SH-SY5Y (cell line): ENCODE measurements around the gene ADNP2.

Experiments used
- GATA2 ChIP-seq: IDR thresholded peaks from 2 replicates; pipeline ENCODE4 v1.6.1; 2011; ENCODE audit warnings: mild to moderate bottlenecking, low read depth, low read length
- GATA3 ChIP-seq: IDR thresholded peaks from 2 replicates; pipeline ENCODE4 v1.6.1; 2011; ENCODE audit warnings: low read depth, mild to moderate bottlenecking, low read length, moderate library complexity

ADNP2 gene

DNA sequence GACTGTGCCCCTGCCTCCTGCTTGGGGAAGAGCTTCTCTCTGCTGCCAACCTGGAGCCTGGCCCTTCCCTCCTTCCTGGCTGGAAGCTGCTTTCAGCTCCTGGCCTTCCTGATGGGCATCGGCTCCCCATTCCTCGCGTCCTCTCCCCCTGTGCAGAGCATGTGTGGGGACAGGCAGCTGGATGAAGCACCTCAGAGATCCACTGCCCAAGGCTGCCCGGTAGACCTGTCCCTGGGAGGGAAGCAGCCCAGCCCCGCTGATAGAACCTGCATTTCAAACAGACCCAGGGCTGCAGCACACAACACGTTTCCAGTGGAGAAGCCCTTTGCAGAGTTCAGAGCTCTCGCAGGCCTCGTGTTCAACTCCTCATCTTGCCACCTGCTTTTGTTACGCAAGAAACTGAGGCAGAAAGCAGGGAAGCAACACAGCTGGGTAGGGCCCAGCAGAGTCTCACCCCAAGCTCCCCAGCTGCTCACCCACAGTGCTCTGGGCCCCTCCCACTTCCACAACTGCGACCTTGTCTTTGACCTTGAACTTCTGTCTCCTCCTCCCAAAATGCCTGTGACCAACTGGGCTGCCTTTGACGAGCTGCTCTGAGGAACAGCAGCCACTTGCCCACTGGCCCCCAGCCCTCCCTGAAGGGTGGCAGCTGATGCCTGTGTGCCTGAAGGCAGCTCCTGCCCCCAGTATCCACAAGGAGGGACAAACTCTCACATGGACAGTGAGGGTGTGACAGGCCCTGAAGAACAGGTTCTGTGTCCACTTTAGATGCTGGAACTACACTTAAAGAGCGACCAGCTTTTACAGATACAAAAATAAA, 72.8 kb downstream of the ADNP2 start:
- TF ChIP-seq GATA3 = no peak
- TF ChIP-seq GATA2 = no peak

DNA sequence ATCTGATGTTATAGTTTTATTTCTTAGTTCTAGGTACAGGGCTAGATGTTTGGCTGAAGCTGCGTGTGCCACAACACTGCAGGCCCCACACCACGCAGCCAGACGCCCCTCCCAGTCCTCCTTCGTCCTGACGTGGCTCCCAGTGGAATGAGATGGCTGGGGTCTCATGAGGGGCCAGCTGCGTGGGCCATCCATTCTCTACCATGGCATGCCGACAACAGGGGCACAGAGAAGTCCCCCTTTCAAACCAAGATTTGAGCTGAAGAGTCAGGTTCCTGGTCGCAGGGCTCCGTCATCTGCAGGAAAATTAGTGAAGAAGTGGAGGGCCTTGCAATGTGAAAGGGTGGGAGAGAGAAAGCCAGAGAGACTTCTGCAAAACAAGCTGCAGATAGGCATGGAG, 73.8 kb downstream of the ADNP2 start:
- TF ChIP-seq GATA3 (no peak), GATA2 (no peak)

DNA sequence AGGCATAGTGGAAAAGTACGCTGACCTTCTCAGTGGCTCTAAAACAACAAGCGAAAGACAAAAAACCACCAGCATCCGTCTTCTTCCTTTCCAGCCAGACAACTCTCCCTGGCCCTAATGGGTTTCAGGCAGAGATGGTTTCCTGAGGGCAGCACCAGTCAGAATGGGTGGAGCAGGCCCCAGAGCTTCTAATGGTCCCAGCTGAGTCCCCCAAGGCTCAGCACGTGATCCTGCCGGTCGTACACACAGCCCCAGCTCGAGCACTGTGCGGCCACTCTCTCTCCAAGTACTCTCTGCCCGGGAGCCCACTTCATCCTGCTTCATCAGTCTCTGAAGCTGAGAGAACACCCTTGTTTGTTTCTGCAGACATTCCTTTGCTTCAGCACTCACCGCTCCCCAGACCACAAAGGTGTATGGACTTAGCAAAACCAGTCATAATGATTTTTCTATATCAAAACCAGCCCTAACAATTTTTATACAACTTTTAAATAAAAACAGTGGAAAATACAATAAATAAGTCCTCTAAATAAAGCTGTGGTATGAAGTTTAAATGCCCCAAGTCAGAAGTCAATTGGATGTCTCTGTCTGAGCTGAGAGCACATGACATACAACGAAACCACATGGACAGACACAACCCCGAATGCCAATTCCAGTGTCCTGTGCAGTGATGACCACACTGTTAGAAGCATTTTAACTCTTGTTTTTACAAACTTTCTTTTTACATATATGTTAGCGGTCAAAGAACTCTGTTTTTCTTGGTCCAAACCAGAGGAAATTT, 74.4 kb downstream of the ADNP2 start:
- TF ChIP-seq GATA2 (no peak), GATA3 (no peak)

DNA sequence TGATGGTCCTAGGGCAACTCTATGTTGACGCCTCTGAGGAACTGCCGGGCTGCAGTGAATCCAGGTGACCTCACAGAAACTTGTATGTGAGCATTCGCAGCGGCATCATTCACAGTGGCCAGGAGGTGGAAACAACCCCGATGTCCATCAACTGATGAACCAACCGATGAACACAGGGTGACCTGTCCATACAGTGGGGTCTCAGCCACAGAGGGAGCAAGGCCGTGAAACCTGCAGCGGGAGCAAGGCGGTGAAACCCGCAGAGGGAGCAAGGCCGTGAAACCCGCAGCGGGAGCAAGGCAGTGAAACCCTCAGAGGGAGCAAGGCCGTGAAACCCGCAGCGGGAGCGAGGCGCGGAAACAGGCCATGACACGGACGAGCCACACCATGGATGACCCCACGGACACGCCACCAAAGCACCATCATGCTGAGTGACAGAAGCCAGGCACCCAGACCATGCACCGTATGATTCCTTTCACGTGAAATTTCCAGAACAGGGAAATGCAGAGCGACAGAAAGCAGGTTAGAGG, 75.2 kb downstream of the ADNP2 start:
- TF ChIP-seq GATA3 = no peak
- TF ChIP-seq GATA2 = no peak

DNA sequence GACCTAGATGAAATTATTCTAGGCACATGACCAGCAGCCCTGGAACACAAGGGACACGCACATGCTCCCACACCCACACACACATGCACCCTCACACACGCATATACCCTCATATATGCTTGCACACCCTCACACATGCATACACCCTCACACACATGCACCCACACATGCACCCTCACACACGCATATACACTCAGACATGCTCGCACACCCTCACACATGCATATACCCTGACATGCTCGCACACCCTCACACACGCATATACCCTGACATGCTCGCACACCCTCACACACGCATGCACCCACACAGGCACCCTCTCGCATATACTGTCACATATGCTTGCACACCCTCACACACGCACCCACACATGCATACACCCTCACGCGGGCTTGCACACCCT, 76.5 kb downstream of the ADNP2 start:
- TF ChIP-seq GATA3 = no peak
- TF ChIP-seq GATA2 = no peak

DNA sequence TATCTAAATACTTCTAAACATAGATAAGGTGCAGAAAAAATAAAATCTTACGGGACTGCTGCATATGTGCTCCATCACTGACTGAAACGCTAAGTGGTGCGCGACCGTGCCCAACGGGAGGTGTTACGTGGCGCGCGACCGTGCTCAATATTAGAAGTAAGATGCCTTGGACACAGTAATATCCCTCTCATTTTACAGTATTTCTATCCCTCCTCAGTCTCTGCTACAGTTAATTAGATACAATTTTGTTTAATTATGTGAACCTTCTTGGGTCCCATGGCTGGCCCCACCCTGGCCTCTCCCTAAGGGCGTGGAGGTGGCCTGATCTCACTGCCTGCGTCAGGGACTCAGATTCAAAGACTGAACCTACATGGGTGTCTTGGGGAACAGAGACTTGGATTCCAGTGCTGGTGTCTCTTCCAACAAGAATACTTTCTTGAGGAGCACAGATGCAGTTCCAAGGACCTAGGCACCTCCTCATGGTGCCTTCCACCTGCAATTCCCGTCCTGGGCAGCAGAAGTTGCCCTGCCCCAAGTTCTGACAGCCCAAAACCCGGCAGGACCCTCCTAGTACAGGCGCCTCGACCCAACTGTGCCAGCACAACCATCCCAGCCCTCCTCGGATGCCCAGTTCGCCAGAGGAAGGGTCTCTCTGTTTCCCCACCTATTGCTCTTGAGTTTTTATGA, 79.0 kb downstream of the ADNP2 start:
- TF ChIP-seq GATA3 (no peak), GATA2 (no peak)

DNA sequence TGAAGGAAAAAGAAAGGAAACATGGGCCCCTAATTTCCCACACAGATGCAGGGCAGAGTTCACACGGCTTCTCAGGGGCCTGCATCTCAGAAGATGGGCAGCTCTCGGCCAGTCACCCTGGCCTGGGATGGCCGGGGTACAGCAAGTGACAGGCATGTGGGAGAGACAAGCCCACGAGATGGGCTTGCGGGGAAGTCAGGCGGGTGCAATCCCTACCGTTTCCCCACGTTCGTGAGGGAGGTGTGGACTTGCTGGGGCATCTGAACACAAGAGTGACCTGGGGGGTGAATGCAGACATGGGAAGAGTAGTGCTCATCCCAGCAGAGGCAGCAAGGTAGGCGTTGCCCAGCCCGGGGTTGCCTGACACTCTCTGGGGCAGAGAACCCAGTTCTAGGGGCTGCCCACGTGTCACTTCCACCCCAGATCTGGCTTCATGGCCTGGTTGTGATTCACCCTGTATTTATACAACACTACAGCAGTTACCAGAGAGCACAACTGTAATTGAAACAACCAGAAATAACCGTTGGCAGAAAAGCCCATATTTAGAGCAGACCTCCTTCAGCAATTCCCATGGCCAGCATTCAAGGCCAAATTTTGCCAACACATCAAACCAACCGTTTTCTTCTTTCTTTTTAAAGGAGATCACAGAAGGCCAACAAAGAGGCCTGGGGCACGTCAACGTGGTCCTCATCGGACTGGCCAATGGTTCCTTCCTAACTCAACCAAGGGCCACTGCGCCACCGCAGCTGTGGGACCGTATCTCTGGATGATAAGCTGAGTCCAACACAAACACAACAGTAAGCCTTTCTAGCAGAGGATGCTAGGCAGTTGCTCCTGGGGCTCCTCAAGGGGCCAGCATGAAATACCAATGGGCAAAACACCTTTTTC, 79.8 kb downstream of the ADNP2 start:
- no peak for TF ChIP-seq GATA2
- no peak for TF ChIP-seq GATA3

DNA sequence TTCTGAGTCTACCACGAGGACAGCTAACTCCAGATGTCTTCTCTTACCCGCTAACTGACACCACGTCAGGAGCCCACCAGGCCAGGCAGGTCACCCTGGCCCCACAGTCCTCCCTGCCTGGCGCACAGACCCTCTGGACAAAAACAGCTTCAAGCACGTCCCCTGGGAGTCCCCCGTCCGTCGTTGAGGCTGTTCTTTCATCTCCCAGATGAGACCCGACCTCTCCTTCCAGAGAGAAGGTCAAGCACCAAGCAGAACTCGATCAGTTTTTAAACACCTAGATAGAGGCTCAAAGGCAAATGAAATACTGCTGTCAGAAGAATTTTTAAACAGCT, 80.4 kb downstream of the ADNP2 start:
- TF ChIP-seq GATA3 (no peak), GATA2 (no peak)
